ENCODE data around the gene MRPS23.
A peak's percentile ranks its signal among the peaks of the same experiment; 100 is the strongest.

Gene MRPS23

DNA sequence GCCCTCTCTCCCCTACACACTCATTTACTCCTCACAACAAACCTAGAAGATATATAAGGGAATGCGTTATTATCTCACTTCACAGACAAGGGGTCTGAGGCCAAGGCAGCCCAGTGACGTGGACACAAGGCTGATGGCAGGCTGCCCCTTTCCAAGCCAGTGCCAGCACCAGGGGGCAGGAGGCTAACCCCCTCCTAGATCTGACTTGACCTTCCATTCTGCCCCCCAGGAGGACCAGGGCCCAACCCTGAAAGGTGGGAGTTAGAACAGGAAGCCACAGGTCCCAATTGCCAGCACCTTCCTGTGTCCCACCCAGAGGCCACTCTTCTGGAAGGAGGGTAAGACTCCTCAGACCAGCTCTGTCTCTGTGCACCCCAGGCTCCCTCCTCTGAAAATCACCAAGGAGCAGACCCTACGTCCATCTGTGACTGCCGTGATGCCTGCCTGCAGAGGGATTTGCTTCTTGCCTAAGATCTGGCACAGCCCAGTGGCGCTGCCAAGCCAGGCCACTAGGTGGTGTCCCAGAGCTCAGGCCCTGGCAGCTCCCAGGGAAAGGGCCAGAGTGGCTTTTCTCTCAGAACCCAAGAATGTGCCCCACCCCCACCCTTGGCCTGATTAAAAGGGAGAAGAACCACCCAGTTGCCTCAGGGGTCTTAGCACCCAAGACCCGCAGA is 42.4 kb upstream of the MRPS23 start (continued):
- TF ChIP-seq, protein P1, sequence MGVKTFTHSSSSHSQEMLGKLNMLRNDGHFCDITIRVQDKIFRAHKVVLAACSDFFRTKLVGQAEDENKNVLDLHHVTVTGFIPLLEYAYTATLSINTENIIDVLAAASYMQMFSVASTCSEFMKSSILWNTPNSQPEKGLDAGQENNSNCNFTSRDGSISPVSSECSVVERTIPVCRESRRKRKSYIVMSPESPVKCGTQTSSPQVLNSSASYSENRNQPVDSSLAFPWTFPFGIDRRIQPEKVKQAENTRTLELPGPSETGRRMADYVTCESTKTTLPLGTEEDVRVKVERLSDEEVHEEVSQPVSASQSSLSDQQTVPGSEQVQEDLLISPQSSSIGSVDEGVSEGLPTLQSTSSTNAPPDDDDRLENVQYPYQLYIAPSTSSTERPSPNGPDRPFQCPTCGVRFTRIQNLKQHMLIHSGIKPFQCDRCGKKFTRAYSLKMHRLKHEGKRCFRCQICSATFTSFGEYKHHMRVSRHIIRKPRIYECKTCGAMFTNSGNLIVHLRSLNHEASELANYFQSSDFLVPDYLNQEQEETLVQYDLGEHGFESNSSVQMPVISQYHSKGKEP (tag by site-specific recombination; IDR thresholded peaks at IDR 0.05), result no peak
- TF ChIP-seq ZNF560 (tag by site-specific recombination; IDR thresholded peaks at IDR 0.05; ENCODE audit: borderline replicate concordance) (no peak), BCL11A (tag by site-specific recombination; IDR thresholded peaks at IDR 0.05; ENCODE audit: low read depth) (no peak), ZNF37A (tag by site-specific recombination; IDR thresholded peaks at IDR 0.05) (no peak), ZNF2 (tag by site-specific recombination; IDR thresholded peaks at IDR 0.05) (peak; percentile 85; the same call in 1 of the 2 replicates), ZNF366 (tag by site-specific recombination; conservative IDR thresholded peaks at IDR 0.05) (0 out of 2 replicates have a peak, but pooled peaks have one; percentile 15), ZEB2 (tag by site-specific recombination; IDR thresholded peaks at IDR 0.05) (peak; percentile 49; the same call in 1 of the 2 replicates), EGR2 (tag by site-specific recombination; IDR thresholded peaks at IDR 0.05; ENCODE audit: low read depth) (no peak), SCRT1 (tag by site-specific recombination; IDR thresholded peaks at IDR 0.05; ENCODE audit: borderline replicate concordance) (peak; percentile 72), ZBTB1 (tag by site-specific recombination; IDR thresholded peaks at IDR 0.05) (no peak), ZNF391 (tag by site-specific recombination; IDR thresholded peaks at IDR 0.05; ENCODE audit: borderline replicate concordance, low read depth) (peak; percentile 44; the same call in 1 of the 2 replicates), SCRT2 (tag by site-specific recombination; IDR thresholded peaks at IDR 0.05) (peak; percentile 84), PRDM1 (tag by site-specific recombination; IDR thresholded peaks at IDR 0.05) (peak; percentile 81), ZNF558 (tag by site-specific recombination; IDR thresholded peaks at IDR 0.05) (no peak), ZFP3 (tag by site-specific recombination; IDR thresholded peaks at IDR 0.05; ENCODE audit: low read depth) (no peak), HOXC10 (CRISPR knock-in tag; IDR thresholded peaks at IDR 0.05) (no peak), ZNF544 (tag by site-specific recombination; IDR thresholded peaks at IDR 0.05) (no peak), KLF9 (tag by site-specific recombination; IDR thresholded peaks at IDR 0.05; ENCODE audit: low read depth) (peak; percentile 58; the same call in 1 of the 2 replicates), ZNF660 (tag by site-specific recombination; IDR thresholded peaks at IDR 0.05) (peak; percentile 74; the same call in 1 of the 2 replicates), ZNF561 (tag by site-specific recombination; IDR thresholded peaks at IDR 0.05; ENCODE audit: borderline replicate concordance) (0 out of 2 replicates have a peak, but pooled peaks have one; percentile 71), ZNF654 (tag by site-specific recombination; IDR thresholded peaks at IDR 0.05; ENCODE audit: low read depth) (peak; percentile 63), OVOL3 (tag by site-specific recombination; IDR thresholded peaks at IDR 0.05) (0 out of 2 replicates have a peak, but pooled peaks have one; percentile 7), ZNF664 (tag by site-specific recombination; IDR thresholded peaks at IDR 0.05) (no peak), KLF1 (tag by site-specific recombination; IDR thresholded peaks at IDR 0.05) (0 out of 2 replicates have a peak, but pooled peaks have one; percentile 34), ZNF585B (tag by site-specific recombination; IDR thresholded peaks at IDR 0.05) (no peak), SP7 (tag by site-specific recombination; IDR thresholded peaks at IDR 0.05) (0 out of 2 replicates have a peak, but pooled peaks have one; percentile 64)
- TF ChIP-seq, protein P2, sequence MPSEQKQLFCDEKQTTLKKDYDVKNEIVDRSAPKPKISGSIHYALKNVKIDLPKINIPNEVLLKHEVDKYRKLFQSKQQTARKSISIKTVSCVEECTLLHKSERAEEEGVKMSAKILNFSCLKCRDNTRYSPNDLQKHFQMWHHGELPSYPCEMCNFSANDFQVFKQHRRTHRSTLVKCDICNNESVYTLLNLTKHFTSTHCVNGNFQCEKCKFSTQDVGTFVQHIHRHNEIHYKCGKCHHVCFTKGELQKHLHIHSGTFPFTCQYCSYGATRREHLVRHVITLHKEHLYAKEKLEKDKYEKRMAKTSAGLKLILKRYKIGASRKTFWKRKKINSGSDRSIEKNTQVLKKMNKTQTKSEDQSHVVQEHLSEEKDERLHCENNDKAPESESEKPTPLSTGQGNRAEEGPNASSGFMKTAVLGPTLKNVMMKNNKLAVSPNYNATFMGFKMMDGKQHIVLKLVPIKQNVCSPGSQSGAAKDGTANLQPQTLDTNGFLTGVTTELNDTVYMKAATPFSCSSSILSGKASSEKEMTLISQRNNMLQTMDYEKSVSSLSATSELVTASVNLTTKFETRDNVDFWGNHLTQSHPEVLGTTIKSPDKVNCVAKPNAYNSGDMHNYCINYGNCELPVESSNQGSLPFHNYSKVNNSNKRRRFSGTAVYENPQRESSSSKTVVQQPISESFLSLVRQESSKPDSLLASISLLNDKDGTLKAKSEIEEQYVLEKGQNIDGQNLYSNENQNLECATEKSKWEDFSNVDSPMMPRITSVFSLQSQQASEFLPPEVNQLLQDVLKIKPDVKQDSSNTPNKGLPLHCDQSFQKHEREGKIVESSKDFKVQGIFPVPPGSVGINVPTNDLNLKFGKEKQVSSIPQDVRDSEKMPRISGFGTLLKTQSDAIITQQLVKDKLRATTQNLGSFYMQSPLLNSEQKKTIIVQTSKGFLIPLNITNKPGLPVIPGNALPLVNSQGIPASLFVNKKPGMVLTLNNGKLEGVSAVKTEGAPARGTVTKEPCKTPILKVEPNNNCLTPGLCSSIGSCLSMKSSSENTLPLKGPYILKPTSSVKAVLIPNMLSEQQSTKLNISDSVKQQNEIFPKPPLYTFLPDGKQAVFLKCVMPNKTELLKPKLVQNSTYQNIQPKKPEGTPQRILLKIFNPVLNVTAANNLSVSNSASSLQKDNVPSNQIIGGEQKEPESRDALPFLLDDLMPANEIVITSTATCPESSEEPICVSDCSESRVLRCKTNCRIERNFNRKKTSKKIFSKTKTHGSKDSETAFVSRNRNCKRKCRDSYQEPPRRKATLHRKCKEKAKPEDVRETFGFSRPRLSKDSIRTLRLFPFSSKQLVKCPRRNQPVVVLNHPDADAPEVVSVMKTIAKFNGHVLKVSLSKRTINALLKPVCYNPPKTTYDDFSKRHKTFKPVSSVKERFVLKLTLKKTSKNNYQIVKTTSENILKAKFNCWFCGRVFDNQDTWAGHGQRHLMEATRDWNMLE (tag by site-specific recombination; conservative IDR thresholded peaks at IDR 0.05; ENCODE audit: low read depth), result no peak
- TF ChIP-seq, protein P3, sequence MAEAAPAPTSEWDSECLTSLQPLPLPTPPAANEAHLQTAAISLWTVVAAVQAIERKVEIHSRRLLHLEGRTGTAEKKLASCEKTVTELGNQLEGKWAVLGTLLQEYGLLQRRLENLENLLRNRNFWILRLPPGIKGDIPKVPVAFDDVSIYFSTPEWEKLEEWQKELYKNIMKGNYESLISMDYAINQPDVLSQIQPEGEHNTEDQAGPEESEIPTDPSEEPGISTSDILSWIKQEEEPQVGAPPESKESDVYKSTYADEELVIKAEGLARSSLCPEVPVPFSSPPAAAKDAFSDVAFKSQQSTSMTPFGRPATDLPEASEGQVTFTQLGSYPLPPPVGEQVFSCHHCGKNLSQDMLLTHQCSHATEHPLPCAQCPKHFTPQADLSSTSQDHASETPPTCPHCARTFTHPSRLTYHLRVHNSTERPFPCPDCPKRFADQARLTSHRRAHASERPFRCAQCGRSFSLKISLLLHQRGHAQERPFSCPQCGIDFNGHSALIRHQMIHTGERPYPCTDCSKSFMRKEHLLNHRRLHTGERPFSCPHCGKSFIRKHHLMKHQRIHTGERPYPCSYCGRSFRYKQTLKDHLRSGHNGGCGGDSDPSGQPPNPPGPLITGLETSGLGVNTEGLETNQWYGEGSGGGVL (tag by site-specific recombination; IDR thresholded peaks at IDR 0.05), result no peak
- TF ChIP-seq, protein P4, sequence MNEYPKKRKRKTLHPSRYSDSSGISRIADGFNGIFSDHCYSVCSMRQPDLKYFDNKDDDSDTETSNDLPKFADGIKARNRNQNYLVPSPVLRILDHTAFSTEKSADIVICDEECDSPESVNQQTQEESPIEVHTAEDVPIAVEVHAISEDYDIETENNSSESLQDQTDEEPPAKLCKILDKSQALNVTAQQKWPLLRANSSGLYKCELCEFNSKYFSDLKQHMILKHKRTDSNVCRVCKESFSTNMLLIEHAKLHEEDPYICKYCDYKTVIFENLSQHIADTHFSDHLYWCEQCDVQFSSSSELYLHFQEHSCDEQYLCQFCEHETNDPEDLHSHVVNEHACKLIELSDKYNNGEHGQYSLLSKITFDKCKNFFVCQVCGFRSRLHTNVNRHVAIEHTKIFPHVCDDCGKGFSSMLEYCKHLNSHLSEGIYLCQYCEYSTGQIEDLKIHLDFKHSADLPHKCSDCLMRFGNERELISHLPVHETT (tag by site-specific recombination; IDR thresholded peaks at IDR 0.05), result 0 out of 2 replicates have a peak, but pooled peaks have one; percentile 26
